Neural progenitor cell (in vitro differentiated cells): Measurements from ENCODE around the gene SHROOM3. TPM values are rescaled to one million over a fixed set of nuclear protein-coding genes. Genes with fewer than 3 reads are reported as not detected.
A peak's percentile ranks its signal among the peaks of the same experiment; 100 is the strongest.

Source experiments
- DNase-seq: peaks from one replicate; pipeline ENCODE4 v3.0.0-alpha.2; 2016; ENCODE audit warnings: low spot score
- H2AFZ ChIP-seq: fragments of 200-600 bp; sonication (generic); replicated peaks from 2 replicates; pipeline ENCODE4 v1.6.1; 2016; ENCODE audit warnings: antibody characterized with exemption
- H3F3A ChIP-seq: fragments of 200-600 bp; sonication (generic); 2 replicates; pipeline ENCODE4 v1.6.1; 2016; ENCODE audit warnings: antibody characterized with exemption, low read depth
- H3K27ac ChIP-seq: fragments of 200-600 bp; sonication (generic); 2 replicates; pipeline ENCODE4 v1.5.1; 2016; ENCODE audit warnings: mild to moderate bottlenecking
- H3K27me3 ChIP-seq: fragments of 200-600 bp; sonication (generic); 2 replicates; pipeline ENCODE4 v1.6.1; 2016; ENCODE audit warnings: mild to moderate bottlenecking, moderate library complexity
- H3K36me3 ChIP-seq: fragments of 200-600 bp; sonication (generic); 2 replicates; pipeline ENCODE4 v1.5.1; 2016
- H3K4me1 ChIP-seq: fragments of 200-600 bp; sonication (generic); 2 replicates; pipeline ENCODE4 v1.6.1; 2016; ENCODE audit warnings: mixed run types
- H3K4me2 ChIP-seq: fragments of 200-600 bp; sonication (generic); 2 replicates; pipeline ENCODE4 v1.6.1; 2016
- H3K4me3 ChIP-seq: fragments of 200-600 bp; sonication (generic); 2 replicates; pipeline ENCODE4 v1.5.1; 2016
- H3K79me2 ChIP-seq: fragments of 200-600 bp; sonication (generic); 2 replicates; pipeline ENCODE4 v1.6.1; 2016; ENCODE audit warnings: low read depth
- H3K9ac ChIP-seq: fragments of 200-600 bp; sonication (generic); 2 replicates; pipeline ENCODE4 v1.6.1; 2016
- H3K9me3 ChIP-seq: fragments of 200-600 bp; sonication (generic); 2 replicates; pipeline ENCODE4 v1.5.1; 2016; ENCODE audit warnings: low read depth
- H4K20me1 ChIP-seq: fragments of 200-600 bp; sonication (generic); 2 replicates; pipeline ENCODE4 v1.6.1; 2016; ENCODE audit warnings: low read depth
- H3K27ac Mint-ChIP-seq: 3 replicates; pipeline ENCODE4 v1.8.0; 2021; ENCODE audit warnings: mixed read lengths
- H3K27me3 Mint-ChIP-seq: 2 replicates; pipeline ENCODE4 v1.8.0; 2022; ENCODE audit warnings: low read depth, mild to moderate bottlenecking, inconsistent platforms, moderate library complexity, mixed read lengths; ENCODE audit not compliant: insufficient read depth
- H3K36me3 Mint-ChIP-seq: 3 replicates; pipeline ENCODE4 v1.8.0; 2021; ENCODE audit warnings: mixed read lengths
- H3K4me1 Mint-ChIP-seq: 3 replicates; pipeline ENCODE4 v1.8.0; 2021; ENCODE audit warnings: mixed read lengths
- H3K4me3 Mint-ChIP-seq: 3 replicates; pipeline ENCODE4 v1.8.0; 2021; ENCODE audit warnings: mild to moderate bottlenecking, moderate library complexity, mixed read lengths
- H3K9me3 Mint-ChIP-seq: 3 replicates; pipeline ENCODE4 v1.8.0; 2020; ENCODE audit warnings: mixed read lengths
- EZH2 ChIP-seq: fragments of 200-600 bp; sonication (generic); IDR thresholded peaks from 2 replicates; pipeline ENCODE4 v1.6.1; 2017; ENCODE audit warnings: antibody characterized with exemption, mild to moderate bottlenecking, moderate library complexity
- EZH2phosphoT487 ChIP-seq: fragments of 200-600 bp; sonication (generic); IDR thresholded peaks from 2 replicates; pipeline ENCODE4 v1.6.1; 2017; ENCODE audit warnings: antibody characterized with exemption
- total RNA-seq: library from RNA; depleted of rRNA; stranded (reverse); fragments of >200 nt; gene quantifications from 2 replicates; pipeline ENCODE4 v1.2.3, GENCODE V29; 2015; ENCODE audit warnings: low replicate concordance
- TF ChIP-seq, protein P1 (sequence below): fragments of 200-600 bp; sonication (generic); IDR thresholded peaks from 2 replicates; pipeline ENCODE4 v1.5.1; 2017; ENCODE audit warnings: antibody characterized with exemption, mild to moderate bottlenecking

Gene SHROOM3
- total RNA-seq, 1 donor from 2014 or later: 36.6 TPM

DNA sequence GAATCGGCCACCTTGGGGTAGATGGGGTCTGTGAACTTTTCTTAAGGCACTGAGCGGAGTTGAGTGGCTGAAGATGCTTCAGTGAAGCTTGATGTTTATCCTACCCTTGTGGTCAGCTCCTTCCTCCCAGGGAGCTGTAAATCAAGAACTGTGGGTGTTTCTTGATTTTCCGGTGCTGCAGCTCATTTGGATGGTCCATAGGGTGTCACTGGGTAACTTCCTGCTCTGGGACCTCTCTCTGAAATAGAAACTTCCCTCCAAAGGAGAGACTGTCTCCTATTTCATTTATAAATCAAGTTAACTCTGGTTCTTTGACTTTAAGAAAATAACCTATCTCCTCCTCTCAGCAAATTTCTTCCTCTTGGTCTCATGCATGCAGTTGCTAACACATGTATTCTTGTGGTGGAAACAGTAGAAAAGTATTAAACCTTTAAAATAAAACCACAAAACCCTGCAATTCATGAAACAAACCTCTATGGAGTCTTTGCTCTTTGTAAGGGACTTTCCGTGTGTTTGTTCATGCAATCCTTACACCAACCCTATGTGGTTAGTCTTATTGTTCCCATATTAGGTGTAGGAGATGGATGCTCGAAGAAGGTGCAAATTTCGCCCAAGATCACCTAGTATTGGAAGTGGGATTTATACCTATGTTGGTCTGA, 110.3 kb downstream of the SHROOM3 start:
- Histone ChIP-seq H3K4me2 (peak overlapping the region; percentile 7), H3K4me1 (peaks cover 55% of the 10 kb centered on the region), H3F3A (peaks cover 38% of the 10 kb centered on the region), H4K20me1 (peaks cover 73% of the 10 kb centered on the region), H3K79me2 (peaks cover 60% of the 10 kb centered on the region), H3K36me3 (no peaks in the 10 kb centered on the region), H2AFZ (no peak overlapping the region), H3K9ac (no peak overlapping the region), H3K4me3 (no peak overlapping the region), H3K27ac (no peak overlapping the region), H3K27me3 (no peaks in the 10 kb centered on the region), H3K9me3 (no peaks in the 10 kb centered on the region)
- H3K27ac Mint-ChIP-seq: peak overlapping the region; percentile 65
- H3K4me3 Mint-ChIP-seq: no peak overlapping the region
- peaks cover 12% of the 10 kb centered on the region for H3K9me3 Mint-ChIP-seq
- peaks cover 20% of the 10 kb centered on the region for H3K36me3 Mint-ChIP-seq
- H3K4me1 Mint-ChIP-seq: peaks cover 67% of the 10 kb centered on the region
- no peak for TF ChIP-seq EZH2
- TF ChIP-seq, protein P1, sequence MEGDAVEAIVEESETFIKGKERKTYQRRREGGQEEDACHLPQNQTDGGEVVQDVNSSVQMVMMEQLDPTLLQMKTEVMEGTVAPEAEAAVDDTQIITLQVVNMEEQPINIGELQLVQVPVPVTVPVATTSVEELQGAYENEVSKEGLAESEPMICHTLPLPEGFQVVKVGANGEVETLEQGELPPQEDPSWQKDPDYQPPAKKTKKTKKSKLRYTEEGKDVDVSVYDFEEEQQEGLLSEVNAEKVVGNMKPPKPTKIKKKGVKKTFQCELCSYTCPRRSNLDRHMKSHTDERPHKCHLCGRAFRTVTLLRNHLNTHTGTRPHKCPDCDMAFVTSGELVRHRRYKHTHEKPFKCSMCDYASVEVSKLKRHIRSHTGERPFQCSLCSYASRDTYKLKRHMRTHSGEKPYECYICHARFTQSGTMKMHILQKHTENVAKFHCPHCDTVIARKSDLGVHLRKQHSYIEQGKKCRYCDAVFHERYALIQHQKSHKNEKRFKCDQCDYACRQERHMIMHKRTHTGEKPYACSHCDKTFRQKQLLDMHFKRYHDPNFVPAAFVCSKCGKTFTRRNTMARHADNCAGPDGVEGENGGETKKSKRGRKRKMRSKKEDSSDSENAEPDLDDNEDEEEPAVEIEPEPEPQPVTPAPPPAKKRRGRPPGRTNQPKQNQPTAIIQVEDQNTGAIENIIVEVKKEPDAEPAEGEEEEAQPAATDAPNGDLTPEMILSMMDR: no peak
- TF ChIP-seq EZH2phosphoT487: no peak
- H3K27me3 Mint-ChIP-seq: peaks cover 2% of the 10 kb centered on the region
- no peak for DNase-seq

DNA sequence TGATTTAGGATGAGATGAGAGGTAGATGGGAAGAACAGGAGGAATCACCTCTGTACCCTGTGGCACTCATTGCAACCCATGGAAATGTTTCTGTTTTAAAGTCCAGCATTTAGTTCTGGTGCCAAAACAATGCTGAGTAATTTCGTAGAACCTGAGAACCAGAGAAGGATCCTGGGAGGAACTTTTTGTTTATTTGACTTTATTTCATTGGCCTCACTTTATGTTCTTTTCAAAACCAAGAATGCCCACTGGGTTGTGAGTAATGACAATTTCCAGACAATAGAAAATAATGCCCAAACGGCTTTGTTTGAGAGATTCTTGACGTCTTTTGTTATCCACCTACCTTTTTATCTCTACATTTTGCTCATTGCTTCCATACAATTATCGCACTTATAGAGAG, 111.3 kb downstream of the SHROOM3 start:
- peak overlapping the region; percentile 40 for H3K4me2 ChIP-seq
- Mint-ChIP-seq H3K4me3 (peak overlapping the region; percentile 67), H3K36me3 (peaks cover 22% of the 10 kb centered on the region), H3K27ac (peak overlapping the region; percentile 76), H3K27me3 (peaks cover 2% of the 10 kb centered on the region), H3K9me3 (peaks cover 12% of the 10 kb centered on the region), H3K4me1 (peaks cover 60% of the 10 kb centered on the region)
- peaks cover 64% of the 10 kb centered on the region for H3K79me2 ChIP-seq
- H4K20me1 ChIP-seq: peaks cover 70% of the 10 kb centered on the region
- H3K36me3 ChIP-seq: no peaks in the 10 kb centered on the region
- peaks cover 46% of the 10 kb centered on the region for H3K4me1 ChIP-seq
- H3K9ac ChIP-seq: no peak overlapping the region
- peaks cover 30% of the 10 kb centered on the region for H3F3A ChIP-seq
- no peaks in the 10 kb centered on the region for H3K9me3 ChIP-seq
- H2AFZ ChIP-seq: no peak overlapping the region
- no peak for DNase-seq
- H3K27me3 ChIP-seq: no peaks in the 10 kb centered on the region
- TF ChIP-seq EZH2phosphoT487 (no peak), EZH2 (no peak)
- TF ChIP-seq, protein P1: no peak
- H3K4me3 ChIP-seq: peak overlapping the region; percentile 6
- peak overlapping the region; percentile 49 for H3K27ac ChIP-seq

DNA sequence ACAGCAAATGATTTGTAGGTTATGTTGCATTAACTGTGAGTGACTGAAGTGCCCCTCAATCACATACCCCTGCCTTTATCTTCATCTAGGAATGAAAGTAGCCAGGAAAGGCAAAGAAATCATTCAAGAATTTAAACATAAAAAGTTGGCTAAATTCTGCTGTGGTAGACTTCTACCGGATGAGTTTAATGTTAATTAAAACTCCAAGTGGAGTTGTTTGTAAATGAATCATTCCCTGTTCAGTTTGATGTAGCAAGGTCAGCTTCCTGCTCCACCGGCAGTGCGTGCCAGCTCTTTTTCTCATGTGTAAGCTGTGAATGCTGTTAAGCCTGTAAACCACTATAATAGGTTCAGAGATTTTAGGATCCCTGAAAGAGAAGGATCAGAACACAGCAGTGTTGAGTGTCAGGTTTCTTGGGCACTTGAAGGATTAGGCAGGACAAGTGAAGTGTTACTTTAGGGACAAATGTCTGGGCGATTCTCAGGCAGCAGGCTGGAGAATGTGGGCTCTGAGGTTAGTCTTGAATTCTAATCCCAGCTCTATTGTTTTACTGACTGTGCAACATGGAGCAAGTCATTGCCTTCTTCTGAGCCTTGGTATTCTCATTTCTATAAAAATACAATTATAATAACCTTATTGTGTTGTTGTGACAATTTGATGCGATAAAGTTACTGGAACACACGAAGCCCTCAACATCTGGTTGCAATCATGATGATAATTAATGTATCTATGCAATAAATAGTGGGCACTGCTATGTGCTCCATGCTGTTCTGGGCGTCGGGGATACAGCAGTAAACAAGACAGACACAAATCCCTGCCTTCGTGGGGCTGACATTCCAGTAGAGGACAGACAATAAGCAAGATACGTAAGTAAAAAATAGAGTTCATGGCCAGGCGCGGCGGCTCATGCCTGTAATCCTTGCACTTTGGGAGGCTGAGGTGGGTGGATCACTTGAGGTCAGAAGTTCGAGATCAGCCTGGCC, 112.0 kb downstream of the SHROOM3 start:
- peak; percentile 87 for DNase-seq
- Histone ChIP-seq H4K20me1 (peaks cover 67% of the 10 kb centered on the region), H3K27ac (peak overlapping the region; percentile 49), H3K27me3 (no peaks in the 10 kb centered on the region), H3K9me3 (no peaks in the 10 kb centered on the region), H3K4me3 (peak overlapping the region; percentile 6), H3K4me2 (peak overlapping the region; percentile 40), H2AFZ (no peak overlapping the region), H3K9ac (no peak overlapping the region), H3K4me1 (peaks cover 41% of the 10 kb centered on the region), H3F3A (peaks cover 30% of the 10 kb centered on the region), H3K36me3 (no peaks in the 10 kb centered on the region), H3K79me2 (peaks cover 65% of the 10 kb centered on the region)
- H3K4me1 Mint-ChIP-seq: peaks cover 53% of the 10 kb centered on the region
- H3K4me3 Mint-ChIP-seq: peak overlapping the region; percentile 50
- peak overlapping the region; percentile 89 for H3K27ac Mint-ChIP-seq
- TF ChIP-seq, protein P1: no peak
- no peak for TF ChIP-seq EZH2phosphoT487
- TF ChIP-seq EZH2: no peak
- peaks cover 11% of the 10 kb centered on the region for H3K9me3 Mint-ChIP-seq
- peaks cover 2% of the 10 kb centered on the region for H3K27me3 Mint-ChIP-seq
- H3K36me3 Mint-ChIP-seq: peaks cover 20% of the 10 kb centered on the region
